Stimulated activated CD4-positive, alpha-beta T cell treated with anti-CD3 and anti-CD28 coated beads, Interleukin-12 subunit alpha, Interleukin-12 subunit beta, amount 100 ng/mL, for 48 hours (primary cell): Measurements from ENCODE around the gene SKIDA1.

ENCODE experiments used
- DNase-seq, 3 donors: peaks; one replicate each; pipeline ENCODE4 v3.0.0-alpha.2; 2020; ENCODE audit warnings: low read depth in 2 of 3, low spot score in 1 of 3

SKIDA1 gene

DNA sequence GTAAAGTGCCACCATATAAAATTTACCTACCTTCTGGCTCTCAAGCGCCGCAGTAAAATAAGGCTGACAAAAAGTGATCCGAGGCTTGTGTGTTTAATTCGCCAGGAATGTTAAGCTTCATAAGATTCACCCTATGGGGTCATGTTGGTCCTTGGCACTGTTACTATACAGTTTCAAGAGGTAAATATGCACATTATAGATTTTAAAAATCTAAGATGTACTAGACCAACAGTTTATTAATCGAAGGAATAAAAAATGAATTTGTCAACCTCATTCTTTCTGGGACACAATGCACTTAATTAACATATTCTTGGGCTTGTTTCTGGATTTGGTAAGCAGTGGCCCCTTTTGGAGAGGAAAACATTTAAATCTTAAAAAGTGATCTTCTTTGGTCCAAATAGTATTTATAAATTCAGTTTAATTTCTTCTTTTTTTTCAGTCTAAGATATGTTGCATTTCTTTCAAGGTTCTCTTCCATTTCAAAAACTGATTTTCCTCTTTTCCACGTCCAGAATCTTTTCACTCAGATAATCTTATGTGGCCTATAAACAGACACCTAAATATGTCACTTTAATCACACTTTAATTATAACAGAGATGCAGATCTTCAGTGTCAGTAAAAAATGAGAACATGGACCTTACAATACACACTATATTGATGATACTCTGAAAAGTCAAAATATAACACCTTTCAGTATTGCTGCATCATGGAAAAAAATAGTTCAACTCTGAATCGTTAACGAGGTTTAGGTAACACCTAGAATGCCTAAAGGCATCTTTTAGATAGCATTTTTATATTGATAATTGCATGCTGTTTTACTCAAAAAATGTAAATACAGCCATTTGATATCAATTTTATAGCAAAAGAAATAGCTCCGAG is 3.8 kb upstream of the SKIDA1 start:
- no peak for DNase-seq

- no peak for DNase-seq
Measured at GRCh38 chr10:21528236-21529031, 3.0 kb upstream of the SKIDA1 start.

DNA sequence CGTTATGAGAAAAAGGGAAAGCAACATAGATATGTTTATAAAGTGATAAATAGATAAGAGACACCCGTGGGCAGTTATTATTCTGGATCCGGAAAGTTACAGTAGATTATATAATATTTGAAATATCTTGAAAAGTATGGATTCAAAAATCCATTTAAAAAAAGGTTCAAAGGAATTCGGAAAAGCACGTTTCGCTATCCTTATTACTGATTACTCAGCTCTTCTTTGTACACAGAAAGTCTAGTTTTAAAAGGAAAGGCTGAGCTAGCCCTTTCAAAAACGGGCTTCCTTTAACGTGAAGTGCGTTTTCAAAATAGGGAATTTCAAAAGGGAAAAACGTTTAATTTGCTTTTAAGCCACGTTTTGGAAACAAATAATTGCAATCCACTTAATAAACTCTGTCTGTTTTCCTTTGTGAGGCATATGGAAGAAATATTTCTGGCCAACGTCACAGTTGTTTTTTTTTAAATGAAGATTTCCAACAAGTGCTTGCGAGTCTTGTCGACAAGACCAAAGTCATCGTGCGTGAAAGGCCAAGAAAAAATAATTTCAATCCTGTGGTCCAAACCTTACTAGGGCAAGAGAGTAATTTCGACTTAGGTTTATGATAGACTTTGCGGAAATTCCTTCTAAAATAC is 2.2 kb upstream of the SKIDA1 start:
- DNase-seq = no peak

GRCh38 chr10:21526860-21527597 is 1.5 kb upstream of the SKIDA1 start:
- DNase-seq = peak in 1 of 3 donors; percentile 45

GRCh38 chr10:21526188-21526859 is 842 bp upstream of the SKIDA1 start:
- peak in 1 of 3 donors; percentile 57 for DNase-seq

DNA sequence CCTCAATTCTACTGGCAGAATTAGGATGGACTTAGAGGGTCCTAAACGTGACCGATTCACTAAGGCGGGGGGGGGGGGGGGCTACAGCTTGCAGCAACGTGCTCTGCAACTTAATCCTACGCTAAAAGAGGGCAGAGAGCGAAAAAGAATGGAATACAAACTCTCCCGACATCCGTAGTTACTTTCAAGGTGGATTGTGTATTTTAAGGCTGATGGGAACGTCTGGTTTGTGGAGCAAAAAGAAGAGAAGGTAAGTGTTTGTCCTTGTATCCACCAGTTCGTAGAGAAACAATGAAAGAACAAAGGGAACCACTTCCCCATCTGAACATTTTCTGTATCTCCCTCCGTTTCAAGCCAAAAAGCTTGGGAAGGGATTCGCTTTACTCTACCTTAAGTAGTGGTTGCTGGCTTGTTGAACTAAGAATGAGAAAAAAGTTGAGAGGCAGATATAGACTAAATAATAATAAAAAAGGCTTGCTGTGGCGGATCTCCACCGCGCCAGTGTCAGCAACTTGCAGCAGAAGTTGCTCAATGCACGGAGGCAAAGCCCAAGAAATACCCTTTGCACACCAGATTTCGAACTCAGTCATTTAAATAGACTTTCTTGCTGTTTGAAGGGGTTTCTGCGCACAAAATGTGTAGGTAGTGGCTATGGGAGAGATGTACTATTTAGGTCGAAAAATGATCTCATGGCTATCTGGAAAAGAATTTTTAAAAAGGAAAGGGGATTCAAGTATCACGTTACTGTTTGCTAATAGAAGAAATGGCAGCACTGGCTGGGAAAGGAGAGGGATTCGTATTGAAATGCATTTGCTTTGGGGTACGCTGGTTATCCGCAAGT is 736 bp downstream of the SKIDA1 start:
- DNase-seq = no peak

GRCh38 chr10:21524131-21524525 is 1.4 kb downstream of the SKIDA1 start:
- no peak for DNase-seq

DNA sequence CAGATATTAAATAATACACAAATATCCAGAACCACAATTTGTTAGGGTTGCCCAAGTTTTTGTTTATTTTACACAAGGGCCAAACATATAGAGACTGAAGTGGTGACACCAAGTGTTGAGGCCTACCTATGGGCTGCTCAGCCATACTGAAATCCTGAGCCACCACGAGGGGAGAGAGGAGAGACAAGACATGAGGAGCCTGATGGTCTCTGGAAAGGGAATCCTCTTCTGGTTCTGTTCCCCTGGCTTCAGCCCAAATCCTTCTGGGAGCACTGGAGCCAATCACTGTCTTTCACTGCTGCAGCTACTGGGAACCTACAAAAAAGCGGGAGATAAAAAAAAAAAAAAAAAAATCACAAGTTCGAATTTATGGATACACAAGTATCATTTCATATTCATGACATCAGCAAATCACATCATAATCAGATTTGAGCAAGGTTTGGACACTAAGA is 1.9 kb downstream of the SKIDA1 start:
- no peak for DNase-seq

DNA sequence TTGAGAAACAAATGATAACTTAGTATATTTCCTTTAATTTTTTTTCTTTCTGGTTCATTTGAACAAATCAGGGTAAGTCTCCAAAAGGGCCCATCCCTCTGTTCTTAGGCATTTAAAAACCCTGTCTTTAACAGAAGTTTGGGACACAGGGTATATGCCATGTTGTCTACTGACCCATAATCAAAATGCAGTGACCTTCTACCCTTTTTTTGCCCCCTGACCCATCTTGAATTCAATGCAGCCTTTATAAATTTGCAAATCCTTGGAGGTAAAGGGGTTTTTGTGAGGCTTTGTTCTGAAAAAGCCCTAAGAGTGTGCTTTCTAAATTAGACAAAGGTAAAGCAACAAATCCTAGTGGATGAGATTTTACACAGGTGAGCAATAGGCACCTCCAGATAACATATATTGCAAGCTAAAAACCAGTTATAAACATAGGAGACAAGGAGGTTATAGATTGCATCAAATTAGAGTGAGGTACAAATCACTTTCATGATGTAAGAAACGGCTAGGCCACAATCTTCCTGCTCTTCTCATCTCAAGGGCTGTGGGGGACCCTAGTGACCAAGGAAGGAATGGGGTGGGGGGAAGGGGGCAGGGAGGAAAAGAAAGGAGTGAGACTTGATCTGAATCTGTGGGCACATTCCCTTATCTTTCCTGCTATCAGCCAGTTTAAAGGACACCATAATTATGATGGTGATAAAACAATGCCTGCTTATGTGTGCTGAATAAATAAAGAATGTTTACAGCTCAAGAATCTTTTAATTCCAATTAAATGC is 2.7 kb downstream of the SKIDA1 start:
- DNase-seq = no peak

GRCh38 chr10:21521751-21522533 is 3.5 kb downstream of the SKIDA1 start:
- no peak for DNase-seq

DNA sequence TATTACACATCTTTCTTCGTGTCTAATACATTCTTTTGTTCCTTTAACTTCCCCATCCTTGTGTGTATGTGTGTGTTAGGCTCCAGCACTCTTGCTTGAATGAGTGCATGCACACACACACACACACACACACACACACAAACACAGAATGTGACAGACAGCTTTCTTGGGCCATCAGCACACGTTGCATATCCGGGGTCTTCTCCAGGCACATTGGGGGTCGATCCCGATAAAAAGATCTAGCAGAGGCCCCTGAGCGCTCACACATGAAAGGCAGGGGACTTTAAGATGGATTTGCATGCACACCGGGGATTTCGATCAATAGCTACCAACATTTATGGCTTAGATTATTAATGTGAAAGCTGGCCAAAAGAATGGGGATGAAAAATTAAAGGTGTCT is 4.5 kb downstream of the SKIDA1 start:
- no peak for DNase-seq

- DNase-seq = no peak
Measured at GRCh38 chr10:21520509-21520908, 5.0 kb downstream of the SKIDA1 start.

- DNase-seq = no peak
Measured at GRCh38 chr10:21519941-21520436, 5.5 kb downstream of the SKIDA1 start.

GRCh38 chr10:21519397-21519933 is 6.0 kb downstream of the SKIDA1 start:
- no peak for DNase-seq

DNA sequence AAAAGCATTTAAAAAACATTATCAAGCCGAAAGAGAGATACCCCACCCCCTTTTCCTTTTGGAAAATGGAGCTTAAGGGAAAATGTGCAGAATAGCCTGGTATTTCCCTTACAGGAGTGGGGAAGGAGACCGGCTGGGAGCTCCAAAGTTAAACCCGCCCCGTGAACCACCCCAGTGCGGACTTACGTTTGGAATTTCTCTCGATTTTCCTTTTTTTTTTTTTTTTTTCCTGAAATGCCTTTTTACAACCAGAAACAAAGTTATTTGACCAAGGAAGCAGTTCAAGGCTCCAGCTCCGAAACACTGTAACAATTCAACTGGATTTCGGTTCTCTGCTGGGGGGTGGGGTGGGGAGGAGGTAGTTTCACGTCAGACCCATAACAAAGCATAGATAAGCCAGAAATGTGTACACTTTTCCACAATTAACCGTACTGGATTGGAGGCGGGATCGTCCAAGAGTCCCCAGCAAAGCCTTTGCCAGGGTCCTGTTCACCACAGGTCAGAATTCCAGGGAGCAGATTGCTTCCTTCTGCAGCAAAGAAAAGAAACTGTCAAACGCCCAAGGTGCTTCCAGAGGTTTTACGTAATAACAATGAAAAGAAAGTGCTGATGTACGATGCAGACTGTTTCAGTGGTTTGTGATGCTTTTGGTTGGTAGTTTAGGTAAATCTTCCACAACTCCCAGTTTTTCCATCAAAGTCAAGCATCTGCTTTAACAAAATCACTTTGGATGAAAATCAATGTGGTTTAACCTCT is 6.7 kb downstream of the SKIDA1 start:
- DNase-seq = no peak

GRCh38 chr10:21518149-21518640 is 7.3 kb downstream of the SKIDA1 start:
- no peak for DNase-seq
